Liver (tissue), 9 donors: Measurements from ENCODE around the gene SEPTIN5. TPM values are rescaled to one million over a fixed set of nuclear protein-coding genes. Genes with fewer than 3 reads are reported as not detected.

ENCODE experiments used
- DNase-seq: peaks from one replicate; pipeline ENCODE4 v3.0.0-alpha.2; 2017; ENCODE audit warnings: low spot score
- H3K27ac ChIP-seq, 2 donors: one replicate each; pipeline ENCODE4 v1.7.0; 2013; ENCODE audit warnings: inconsistent platforms in 2 of 2, low read length in 2 of 2, control low read depth in 1 of 2, low read depth in 1 of 2, mild to moderate bottlenecking in 1 of 2
- H3K27me3 ChIP-seq, 4 donors: one replicate each; pipeline versions ENCODE4 v1.6.1 to v1.7.0; 2013; ENCODE audit warnings: low read length in 3 of 4, inconsistent platforms in 1 of 4, mild to moderate bottlenecking in 1 of 4, moderate library complexity in 1 of 4; ENCODE audit not compliant: control insufficient read depth in 4 of 4, insufficient read depth in 4 of 4
- H3K36me3 ChIP-seq, 4 donors: one replicate each; pipeline versions ENCODE4 v1.6.1 to v1.7.0; 2013; ENCODE audit warnings: low read length in 3 of 4, mild to moderate bottlenecking in 3 of 4, low read depth in 1 of 4, moderate library complexity in 1 of 4; ENCODE audit not compliant: control insufficient read depth in 4 of 4, insufficient read depth in 3 of 4
- H3K4me1 ChIP-seq, 4 donors: one replicate each; pipeline versions ENCODE4 v1.6.1 to v1.7.0; 2013; ENCODE audit warnings: low read length in 3 of 4, mild to moderate bottlenecking in 3 of 4, moderate library complexity in 1 of 4; ENCODE audit not compliant: control insufficient read depth in 4 of 4, insufficient read depth in 4 of 4
- H3K4me3 ChIP-seq, 3 donors: one replicate each; pipeline versions ENCODE4 v1.6.1 to v1.7.0; 2013; ENCODE audit warnings: low read length in 3 of 3, control low read depth in 1 of 3, low read depth in 1 of 3, mild to moderate bottlenecking in 1 of 3
- H3K9ac ChIP-seq, 2 donors: one replicate each; pipeline ENCODE4 v1.7.0; 2013; ENCODE audit warnings: low read length in 2 of 2, mild to moderate bottlenecking in 2 of 2, moderate library complexity in 2 of 2, control low read depth in 1 of 2, low read depth in 1 of 2
- H3K9me3 ChIP-seq, 4 donors: one replicate each; pipeline versions ENCODE4 v1.6.1 to v1.7.0; 2013; ENCODE audit warnings: low read length in 3 of 4; ENCODE audit not compliant: control insufficient read depth in 4 of 4
- EGR1 ChIP-seq, 2 donors: IDR thresholded peaks; 2 replicates each; pipeline ENCODE4 v1.6.1; 2016 to 2018; ENCODE audit warnings: antibody characterized with exemption in 2 of 2, low read depth in 2 of 2
- FOXA2 ChIP-seq: IDR thresholded peaks from 2 replicates; pipeline ENCODE4 v1.6.1; 2016; ENCODE audit warnings: antibody characterized with exemption
- GABPA ChIP-seq, 2 donors: IDR thresholded peaks in 1 of 2; conservative IDR thresholded peaks in 1 of 2; 2 replicates each; pipeline ENCODE4 v1.6.1; 2016; ENCODE audit warnings: antibody characterized with exemption in 2 of 2, mild to moderate bottlenecking in 1 of 2, moderate library complexity in 1 of 2
- HNF4A ChIP-seq, 2 donors: conservative IDR thresholded peaks; 2 replicates each; pipeline ENCODE4 v1.6.1; 2016; ENCODE audit warnings: antibody characterized with exemption in 2 of 2, mild to moderate bottlenecking in 2 of 2
- HNF4G ChIP-seq: IDR thresholded peaks from 2 replicates; pipeline ENCODE4 v1.6.1; 2016; ENCODE audit warnings: antibody characterized with exemption
- JUND ChIP-seq, 2 donors: IDR thresholded peaks; 2 replicates each; pipeline ENCODE4 v1.6.1; 2016; ENCODE audit warnings: antibody characterized with exemption in 2 of 2
- NR2F2 ChIP-seq: IDR thresholded peaks from 2 replicates; pipeline ENCODE4 v1.6.1; 2016; ENCODE audit warnings: antibody characterized with exemption
- RAD21 ChIP-seq, 2 donors: IDR thresholded peaks; 2 replicates each; pipeline ENCODE4 v1.6.1; 2016; ENCODE audit warnings: antibody characterized with exemption in 2 of 2, mild to moderate bottlenecking in 2 of 2
- RXRA ChIP-seq, 2 donors: IDR thresholded peaks; 2 replicates each; pipeline ENCODE4 v1.6.1; 2017 to 2018; ENCODE audit warnings: antibody characterized with exemption in 2 of 2, mild to moderate bottlenecking in 1 of 2
- SP1 ChIP-seq: IDR thresholded peaks from 2 replicates; pipeline ENCODE4 v1.6.1; 2018; ENCODE audit warnings: antibody characterized with exemption, mild to moderate bottlenecking
- TAF1 ChIP-seq: conservative IDR thresholded peaks from 2 replicates; pipeline ENCODE4 v1.6.1; 2016; ENCODE audit warnings: antibody characterized with exemption, mild to moderate bottlenecking
- YY1 ChIP-seq: IDR thresholded peaks from 2 replicates; pipeline ENCODE4 v1.6.1; 2016; ENCODE audit warnings: antibody characterized with exemption, mild to moderate bottlenecking
- WGBS: extraction: QIAGEN DNeasy Blood & Tissue Kit; methylation state at CpG from one replicate; pipeline ENCODE4 v1.1.7; 2013; 5-methylcytosine and 5-hydroxymethylcytosine counted together
- polyA plus RNA-seq, 2 donors: library from polyadenylated mRNA; stranded (reverse) in 1 of 2; unstranded in 1 of 2; fragments of 200-250 nt in 1 of 2; fragments of >200 nt in 1 of 2; fragmentation: Nextera tagmentation in 1 of 2; extraction: Ambion mirVana in 1 of 2; gene quantifications; one replicate each; pipeline versions ENCODE4 v1.2.1 to v1.2.3, GENCODE V29; 2013 to 2015
- total RNA-seq, 2 donors: library from RNA; depleted of rRNA; stranded (reverse); fragments of >200 nt; gene quantifications; one replicate each; pipeline ENCODE4 v1.2.3, GENCODE V29; 2014
- TF ChIP-seq, protein P1 (sequence below): IDR thresholded peaks from 2 replicates; pipeline ENCODE4 v1.6.1; 2016; ENCODE audit warnings: antibody characterized with exemption, mild to moderate bottlenecking
- TF ChIP-seq, protein P2 (sequence below): fragments of 150-350 bp; IDR thresholded peaks from 2 replicates; pipeline ENCODE4 v1.5.1; 2017; ENCODE audit warnings: improper control_type of control experiment, low read depth, low read length; ENCODE audit not compliant: missing input control
- TF ChIP-seq, protein P3 (sequence below): IDR thresholded peaks from 2 replicates; pipeline ENCODE4 v1.6.1; 2016; ENCODE audit warnings: antibody characterized with exemption
- TF ChIP-seq, protein P4 (sequence below): IDR thresholded peaks from 2 replicates; pipeline ENCODE4 v1.6.1; 2016; ENCODE audit warnings: antibody characterized with exemption
- TF ChIP-seq, protein P5 (sequence below): IDR thresholded peaks from 2 replicates; pipeline ENCODE4 v1.6.1; 2016; ENCODE audit warnings: antibody characterized with exemption
- donor health status: healthy.
- donor health status: healthy.
- donor health status: healthy.
- donor health status: healthy.
- donor health status: healthy.

The SEPTIN5 gene
- total and polyA plus RNA-seq, 4 donors, result 0.26 to 3.5 (median 2.8) TPM

DNA sequence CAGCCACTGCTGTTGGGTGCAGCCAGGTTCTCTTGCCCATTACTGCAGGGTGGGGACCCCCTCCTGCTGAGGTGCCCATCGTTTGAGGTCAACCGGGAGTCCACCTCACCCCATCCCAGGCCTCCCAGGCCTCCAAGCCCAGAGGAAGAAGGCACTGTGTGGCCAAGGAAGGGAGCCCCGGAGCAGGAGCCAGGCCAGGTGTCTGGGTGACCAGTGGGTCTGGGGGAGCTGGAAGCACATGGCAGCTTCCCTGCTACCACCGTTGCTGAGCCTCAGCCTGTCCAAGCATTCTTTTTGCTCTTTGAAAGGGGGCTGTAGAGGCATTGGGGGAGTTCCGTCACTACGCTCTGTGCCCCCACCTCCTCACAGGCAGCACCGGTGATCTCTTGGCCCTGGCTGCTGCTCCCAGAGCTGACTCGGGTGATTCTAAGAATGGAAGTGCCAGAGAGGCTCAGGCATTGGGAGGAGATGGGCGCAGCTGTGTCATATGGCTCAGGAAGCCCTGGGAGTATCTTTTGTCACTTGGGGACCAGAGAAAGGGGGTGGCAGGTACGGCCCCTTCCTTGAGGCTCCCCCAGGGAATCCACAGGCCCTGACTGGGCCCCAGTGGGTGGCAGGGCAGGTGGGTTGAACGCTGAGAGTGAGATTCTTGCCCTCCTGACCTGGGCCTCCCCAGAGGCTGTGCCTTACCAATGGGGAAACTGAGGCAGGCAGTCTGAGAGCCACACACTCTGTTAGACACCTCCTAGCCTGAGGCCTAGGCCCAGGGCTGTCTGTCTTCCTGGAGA lies 1.9 kb downstream of the SEPTIN5 start:
- peaks cover 0 to 4% (median 1%) of the 10 kb centered on the region in 4 donors for H3K27me3 ChIP-seq
- H3K4me3 ChIP-seq, result no peak overlapping the region
- DNase-seq, result no peak
- WGBS, result 89% methylated on average over 11 of the region's 11 CpGs
- no peak overlapping the region for H3K27ac ChIP-seq
- peaks cover 6 to 26% (median 16%) of the 10 kb centered on the region in 4 donors for H3K4me1 ChIP-seq
- no peak overlapping the region for H3K9ac ChIP-seq
- no peaks in the 10 kb centered on the region for H3K36me3 ChIP-seq
- TF ChIP-seq GABPA (IDR thresholded peaks at IDR 0.05 in 1 of 2, conservative IDR thresholded peaks at IDR 0.05 in 1 of 2) (no peak), RAD21 (IDR thresholded peaks at IDR 0.05) (no peak), EGR1 (IDR thresholded peaks at IDR 0.05; ENCODE audit: low read depth in 2 of 2) (no peak), HNF4A (conservative IDR thresholded peaks at IDR 0.05) (no peak), RXRA (IDR thresholded peaks at IDR 0.05) (no peak), TAF1 (no peak), NR2F2 (no peak), YY1 (no peak), FOXA2 (no peak)
- TF ChIP-seq, protein P1, sequence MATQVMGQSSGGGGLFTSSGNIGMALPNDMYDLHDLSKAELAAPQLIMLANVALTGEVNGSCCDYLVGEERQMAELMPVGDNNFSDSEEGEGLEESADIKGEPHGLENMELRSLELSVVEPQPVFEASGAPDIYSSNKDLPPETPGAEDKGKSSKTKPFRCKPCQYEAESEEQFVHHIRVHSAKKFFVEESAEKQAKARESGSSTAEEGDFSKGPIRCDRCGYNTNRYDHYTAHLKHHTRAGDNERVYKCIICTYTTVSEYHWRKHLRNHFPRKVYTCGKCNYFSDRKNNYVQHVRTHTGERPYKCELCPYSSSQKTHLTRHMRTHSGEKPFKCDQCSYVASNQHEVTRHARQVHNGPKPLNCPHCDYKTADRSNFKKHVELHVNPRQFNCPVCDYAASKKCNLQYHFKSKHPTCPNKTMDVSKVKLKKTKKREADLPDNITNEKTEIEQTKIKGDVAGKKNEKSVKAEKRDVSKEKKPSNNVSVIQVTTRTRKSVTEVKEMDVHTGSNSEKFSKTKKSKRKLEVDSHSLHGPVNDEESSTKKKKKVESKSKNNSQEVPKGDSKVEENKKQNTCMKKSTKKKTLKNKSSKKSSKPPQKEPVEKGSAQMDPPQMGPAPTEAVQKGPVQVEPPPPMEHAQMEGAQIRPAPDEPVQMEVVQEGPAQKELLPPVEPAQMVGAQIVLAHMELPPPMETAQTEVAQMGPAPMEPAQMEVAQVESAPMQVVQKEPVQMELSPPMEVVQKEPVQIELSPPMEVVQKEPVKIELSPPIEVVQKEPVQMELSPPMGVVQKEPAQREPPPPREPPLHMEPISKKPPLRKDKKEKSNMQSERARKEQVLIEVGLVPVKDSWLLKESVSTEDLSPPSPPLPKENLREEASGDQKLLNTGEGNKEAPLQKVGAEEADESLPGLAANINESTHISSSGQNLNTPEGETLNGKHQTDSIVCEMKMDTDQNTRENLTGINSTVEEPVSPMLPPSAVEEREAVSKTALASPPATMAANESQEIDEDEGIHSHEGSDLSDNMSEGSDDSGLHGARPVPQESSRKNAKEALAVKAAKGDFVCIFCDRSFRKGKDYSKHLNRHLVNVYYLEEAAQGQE, result no peak
- TF ChIP-seq, protein P2, sequence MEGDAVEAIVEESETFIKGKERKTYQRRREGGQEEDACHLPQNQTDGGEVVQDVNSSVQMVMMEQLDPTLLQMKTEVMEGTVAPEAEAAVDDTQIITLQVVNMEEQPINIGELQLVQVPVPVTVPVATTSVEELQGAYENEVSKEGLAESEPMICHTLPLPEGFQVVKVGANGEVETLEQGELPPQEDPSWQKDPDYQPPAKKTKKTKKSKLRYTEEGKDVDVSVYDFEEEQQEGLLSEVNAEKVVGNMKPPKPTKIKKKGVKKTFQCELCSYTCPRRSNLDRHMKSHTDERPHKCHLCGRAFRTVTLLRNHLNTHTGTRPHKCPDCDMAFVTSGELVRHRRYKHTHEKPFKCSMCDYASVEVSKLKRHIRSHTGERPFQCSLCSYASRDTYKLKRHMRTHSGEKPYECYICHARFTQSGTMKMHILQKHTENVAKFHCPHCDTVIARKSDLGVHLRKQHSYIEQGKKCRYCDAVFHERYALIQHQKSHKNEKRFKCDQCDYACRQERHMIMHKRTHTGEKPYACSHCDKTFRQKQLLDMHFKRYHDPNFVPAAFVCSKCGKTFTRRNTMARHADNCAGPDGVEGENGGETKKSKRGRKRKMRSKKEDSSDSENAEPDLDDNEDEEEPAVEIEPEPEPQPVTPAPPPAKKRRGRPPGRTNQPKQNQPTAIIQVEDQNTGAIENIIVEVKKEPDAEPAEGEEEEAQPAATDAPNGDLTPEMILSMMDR, result no peak
- TF ChIP-seq, protein P3, sequence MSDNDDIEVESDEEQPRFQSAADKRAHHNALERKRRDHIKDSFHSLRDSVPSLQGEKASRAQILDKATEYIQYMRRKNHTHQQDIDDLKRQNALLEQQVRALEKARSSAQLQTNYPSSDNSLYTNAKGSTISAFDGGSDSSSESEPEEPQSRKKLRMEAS, result no peak
- no peaks in the 10 kb centered on the region for H3K9me3 ChIP-seq

DNA sequence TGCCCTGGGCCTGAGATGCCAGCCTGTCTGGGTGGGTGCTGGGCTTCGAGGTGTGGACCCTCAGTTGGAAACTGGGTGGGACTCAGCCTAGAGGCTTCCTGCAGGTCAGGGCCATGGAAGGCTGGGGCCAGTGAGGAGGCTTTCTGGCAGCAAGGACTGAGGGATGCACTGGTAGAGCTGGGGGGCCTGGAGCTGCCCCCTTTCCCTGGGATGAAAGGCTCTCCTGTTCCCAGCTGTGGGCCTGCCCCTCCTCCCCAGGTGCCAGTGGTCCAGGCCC lies 2.5 kb downstream of the SEPTIN5 start:
- no peak for DNase-seq
- Histone ChIP-seq H3K36me3 (no peaks in the 10 kb centered on the region), H3K27me3 (peaks cover 0 to 4% (median 1%) of the 10 kb centered on the region in 4 donors), H3K27ac (no peak overlapping the region), H3K4me1 (peaks cover 6 to 26% (median 16%) of the 10 kb centered on the region in 4 donors), H3K9me3 (no peaks in the 10 kb centered on the region), H3K4me3 (no peak overlapping the region), H3K9ac (no peak overlapping the region)
- 100% methylated on average over 1 of the region's 1 CpG for WGBS
- no peak for TF ChIP-seq JUND (IDR thresholded peaks at IDR 0.05)
- no peak for TF ChIP-seq GABPA (IDR thresholded peaks at IDR 0.05 in 1 of 2, conservative IDR thresholded peaks at IDR 0.05 in 1 of 2)
- TF ChIP-seq, protein P4, sequence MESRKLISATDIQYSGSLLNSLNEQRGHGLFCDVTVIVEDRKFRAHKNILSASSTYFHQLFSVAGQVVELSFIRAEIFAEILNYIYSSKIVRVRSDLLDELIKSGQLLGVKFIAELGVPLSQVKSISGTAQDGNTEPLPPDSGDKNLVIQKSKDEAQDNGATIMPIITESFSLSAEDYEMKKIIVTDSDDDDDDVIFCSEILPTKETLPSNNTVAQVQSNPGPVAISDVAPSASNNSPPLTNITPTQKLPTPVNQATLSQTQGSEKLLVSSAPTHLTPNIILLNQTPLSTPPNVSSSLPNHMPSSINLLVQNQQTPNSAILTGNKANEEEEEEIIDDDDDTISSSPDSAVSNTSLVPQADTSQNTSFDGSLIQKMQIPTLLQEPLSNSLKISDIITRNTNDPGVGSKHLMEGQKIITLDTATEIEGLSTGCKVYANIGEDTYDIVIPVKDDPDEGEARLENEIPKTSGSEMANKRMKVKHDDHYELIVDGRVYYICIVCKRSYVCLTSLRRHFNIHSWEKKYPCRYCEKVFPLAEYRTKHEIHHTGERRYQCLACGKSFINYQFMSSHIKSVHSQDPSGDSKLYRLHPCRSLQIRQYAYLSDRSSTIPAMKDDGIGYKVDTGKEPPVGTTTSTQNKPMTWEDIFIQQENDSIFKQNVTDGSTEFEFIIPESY, result no peak
- no peak for TF ChIP-seq HNF4G
- TF ChIP-seq FOXA2, result no peak
- TF ChIP-seq, protein P1, result no peak
- TF ChIP-seq RXRA (IDR thresholded peaks at IDR 0.05), result no peak
- no peak for TF ChIP-seq SP1
- TF ChIP-seq TAF1, result no peak
- TF ChIP-seq, protein P3, result no peak
- TF ChIP-seq HNF4A (conservative IDR thresholded peaks at IDR 0.05), result no peak
- no peak for TF ChIP-seq RAD21 (IDR thresholded peaks at IDR 0.05)
- no peak for TF ChIP-seq EGR1 (IDR thresholded peaks at IDR 0.05; ENCODE audit: low read depth in 2 of 2)
- no peak for TF ChIP-seq YY1
- TF ChIP-seq, protein P5, sequence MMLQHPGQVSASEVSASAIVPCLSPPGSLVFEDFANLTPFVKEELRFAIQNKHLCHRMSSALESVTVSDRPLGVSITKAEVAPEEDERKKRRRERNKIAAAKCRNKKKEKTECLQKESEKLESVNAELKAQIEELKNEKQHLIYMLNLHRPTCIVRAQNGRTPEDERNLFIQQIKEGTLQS, result no peak
- no peak for TF ChIP-seq NR2F2
